ENCODE results near the gene WDR74. TPM values are rescaled to one million over a fixed set of nuclear protein-coding genes. Genes with fewer than 3 reads are reported as not detected.

The WDR74 gene
- total and polyA plus RNA-seq, 2 of the 13 experiments (the other 11 are each of a cell fraction or from before 2014, with no cell fraction given) = 77.0 to 83.3 TPM

DNA sequence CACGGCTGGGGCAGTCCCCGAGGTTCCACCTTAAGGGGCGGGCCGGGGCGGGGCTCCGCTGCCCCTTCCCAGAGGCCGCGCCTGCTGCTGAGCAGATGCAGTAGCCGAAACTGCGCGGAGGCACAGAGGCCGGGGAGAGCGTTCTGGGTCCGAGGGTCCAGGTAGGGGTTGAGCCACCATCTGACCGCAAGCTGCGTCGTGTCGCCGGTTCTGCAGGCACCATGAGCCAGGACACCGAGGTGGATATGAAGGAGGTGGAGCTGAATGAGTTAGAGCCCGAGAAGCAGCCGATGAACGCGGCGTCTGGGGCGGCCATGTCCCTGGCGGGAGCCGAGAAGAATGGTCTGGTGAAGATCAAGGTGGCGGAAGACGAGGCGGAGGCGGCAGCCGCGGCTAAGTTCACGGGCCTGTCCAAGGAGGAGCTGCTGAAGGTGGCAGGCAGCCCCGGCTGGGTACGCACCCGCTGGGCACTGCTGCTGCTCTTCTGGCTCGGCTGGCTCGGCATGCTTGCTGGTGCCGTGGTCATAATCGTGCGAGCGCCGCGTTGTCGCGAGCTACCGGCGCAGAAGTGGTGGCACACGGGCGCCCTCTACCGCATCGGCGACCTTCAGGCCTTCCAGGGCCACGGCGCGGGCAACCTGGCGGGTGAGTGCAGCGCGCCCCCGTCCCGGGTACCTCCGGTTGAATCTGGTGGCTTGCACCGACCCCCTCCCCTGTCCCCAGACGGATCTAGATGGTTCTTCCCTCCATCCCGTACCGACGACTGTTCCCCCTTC lies 41.6 kb upstream of the WDR74 start, which contains the start of gene SLC3A2 (continued):
- TF ChIP-seq TFDP2 (CRISPR knock-in tag; IDR thresholded peaks at IDR 0.05) (peak; percentile 75; the same call in 1 of the 2 replicates), PHB2 (IDR thresholded peaks at IDR 0.05; ENCODE audit: partially characterized antibody) (no peak), POLR2G (IDR thresholded peaks at IDR 0.05; ENCODE audit: low read depth, low read length) (peak; percentile 98), SOX6 (IDR thresholded peaks at IDR 0.05) (no peak), SOX6 (CRISPR knock-in tag; IDR thresholded peaks at IDR 0.05) (peak; percentile 55), ZBTB21 (CRISPR knock-in tag; IDR thresholded peaks at IDR 0.05) (no peak), ZNF138 (CRISPR knock-in tag; IDR thresholded peaks at IDR 0.05; ENCODE audit: low read depth) (peak; percentile 50; the same call in 1 of the 2 replicates), ZNF800 (CRISPR knock-in tag; IDR thresholded peaks at IDR 0.05) (no peak; the same call in 1 of the 2 replicates), ZNF563 (CRISPR knock-in tag; IDR thresholded peaks at IDR 0.05) (peak; percentile 80), RFX5 (IDR thresholded peaks at IDR 0.05; ENCODE audit: low read depth, low read length) (no peak; the same call in 1 of the 2 replicates), ZMYM3 (CRISPR knock-in tag; IDR thresholded peaks at IDR 0.05) (peak; percentile 38; the same call in 1 of the 2 replicates), HIVEP1 (CRISPR knock-in tag; IDR thresholded peaks at IDR 0.05) (peak; percentile 38; the same call in 1 of the 2 replicates), MEIS2 (CRISPR knock-in tag; IDR thresholded peaks at IDR 0.05) (no peak), ZSCAN29 (CRISPR knock-in tag; conservative IDR thresholded peaks at IDR 0.05) (no peak), ZFP36L1 (CRISPR knock-in tag; IDR thresholded peaks at IDR 0.05) (no peak), PCBP2 (optimal IDR thresholded peaks at IDR 0.05; ENCODE audit: low read depth, low read length, poor library complexity, severe bottlenecking) (no peak), ZNF136 (CRISPR knock-in tag; IDR thresholded peaks at IDR 0.05; ENCODE audit: low read depth) (peak; percentile 72; the same call in 1 of the 2 replicates)
- TF ChIP-seq, protein P1, sequence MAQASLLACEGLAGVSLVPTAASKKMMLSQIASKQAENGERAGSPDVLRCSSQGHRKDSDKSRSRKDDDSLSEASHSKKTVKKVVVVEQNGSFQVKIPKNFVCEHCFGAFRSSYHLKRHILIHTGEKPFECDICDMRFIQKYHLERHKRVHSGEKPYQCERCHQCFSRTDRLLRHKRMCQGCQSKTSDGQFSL (CRISPR knock-in tag; IDR thresholded peaks at IDR 0.05) = 0 out of 2 replicates have a peak, but pooled peaks have one; percentile 31
- TF ChIP-seq, protein P2, sequence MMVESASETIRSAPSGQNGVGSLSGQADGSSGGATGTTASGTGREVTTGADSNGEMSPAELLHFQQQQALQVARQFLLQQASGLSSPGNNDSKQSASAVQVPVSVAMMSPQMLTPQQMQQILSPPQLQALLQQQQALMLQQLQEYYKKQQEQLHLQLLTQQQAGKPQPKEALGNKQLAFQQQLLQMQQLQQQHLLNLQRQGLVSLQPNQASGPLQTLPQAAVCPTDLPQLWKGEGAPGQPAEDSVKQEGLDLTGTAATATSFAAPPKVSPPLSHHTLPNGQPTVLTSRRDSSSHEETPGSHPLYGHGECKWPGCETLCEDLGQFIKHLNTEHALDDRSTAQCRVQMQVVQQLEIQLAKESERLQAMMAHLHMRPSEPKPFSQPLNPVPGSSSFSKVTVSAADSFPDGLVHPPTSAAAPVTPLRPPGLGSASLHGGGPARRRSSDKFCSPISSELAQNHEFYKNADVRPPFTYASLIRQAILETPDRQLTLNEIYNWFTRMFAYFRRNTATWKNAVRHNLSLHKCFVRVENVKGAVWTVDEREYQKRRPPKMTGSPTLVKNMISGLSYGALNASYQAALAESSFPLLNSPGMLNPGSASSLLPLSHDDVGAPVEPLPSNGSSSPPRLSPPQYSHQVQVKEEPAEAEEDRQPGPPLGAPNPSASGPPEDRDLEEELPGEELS (CRISPR knock-in tag; IDR thresholded peaks at IDR 0.05) = peak; percentile 56; the same call in 1 of the 2 replicates

Data from HepG2 (cell line).